Putamen (tissue), 1 donor: Measurements from ENCODE around the gene TM7SF2.
A peak's percentile ranks its signal among the peaks of the same experiment; 100 is the strongest.

ENCODE experiments used
- DNase-seq: peaks from one replicate; pipeline ENCODE4 v3.0.0-alpha.2; 2016; ENCODE audit warnings: low spot score

Gene TM7SF2

GRCh38 chr11:65090628-65091027, 21.0 kb upstream of the TM7SF2 start:
- DNase-seq = peak; percentile 74

DNA sequence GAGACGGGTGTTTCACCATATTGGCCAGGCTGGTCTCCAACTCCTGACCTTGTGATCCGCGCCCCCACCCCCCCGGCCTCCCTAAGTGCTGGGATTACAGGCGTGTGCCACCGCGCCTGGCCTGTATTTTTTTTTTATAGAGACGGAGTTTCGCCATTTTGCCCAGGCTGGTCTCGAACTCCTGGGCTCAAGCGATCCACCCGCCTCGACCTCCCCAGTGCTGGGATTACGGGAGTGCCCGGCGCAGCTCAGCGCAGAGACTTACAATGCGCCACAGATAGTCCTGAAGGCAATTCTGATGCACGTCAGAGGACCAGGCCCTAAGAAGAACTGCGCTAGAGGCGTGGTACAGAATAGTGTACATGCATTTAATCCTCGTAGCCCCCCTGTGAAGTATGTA, 16.2 kb upstream of the TM7SF2 start:
- no peak for DNase-seq

GRCh38 chr11:65095974-65096806, 15.5 kb upstream of the TM7SF2 start, which contains the start of gene VPS51:
VPS51 (plus strand) TSS chr11:65096214; CDS start chr11:65096251, 37 bp downstream.
- DNase-seq = peak; percentile 89

- DNase-seq = no peak
Measured at GRCh38 chr11:65096926-65097325, 14.7 kb upstream of the TM7SF2 start.

GRCh38 chr11:65100674-65101350, 10.9 kb upstream of the TM7SF2 start:
- DNase-seq = no peak

- peak; percentile 78 for DNase-seq
Measured at GRCh38 chr11:65102142-65103095, 9.3 kb upstream of the TM7SF2 start.

- DNase-seq = no peak
Measured at GRCh38 chr11:65103476-65103875, 8.2 kb upstream of the TM7SF2 start.

GRCh38 chr11:65104628-65105027, 7.0 kb upstream of the TM7SF2 start:
- no peak for DNase-seq

DNA sequence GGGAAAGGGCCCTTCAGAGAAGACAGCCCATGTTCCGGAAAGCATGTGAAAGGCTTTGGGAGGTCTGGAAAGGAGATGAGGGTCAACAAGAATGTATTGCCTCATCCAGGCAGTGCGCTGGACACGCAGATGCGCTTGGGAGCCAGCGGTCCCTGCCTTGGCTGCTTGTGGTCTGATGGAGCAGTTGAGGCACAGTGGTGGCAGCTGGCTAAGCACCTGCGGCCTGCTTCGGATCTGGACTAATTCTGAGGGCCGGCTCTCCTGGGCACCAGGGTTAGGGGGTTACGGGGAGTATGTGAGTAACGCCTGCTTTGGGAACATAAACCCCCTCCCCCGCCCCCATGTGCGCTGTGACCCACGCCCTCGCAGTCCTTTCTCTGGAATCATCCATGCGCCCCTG, 4.6 kb upstream of the TM7SF2 start:
- DNase-seq = no peak

DNA sequence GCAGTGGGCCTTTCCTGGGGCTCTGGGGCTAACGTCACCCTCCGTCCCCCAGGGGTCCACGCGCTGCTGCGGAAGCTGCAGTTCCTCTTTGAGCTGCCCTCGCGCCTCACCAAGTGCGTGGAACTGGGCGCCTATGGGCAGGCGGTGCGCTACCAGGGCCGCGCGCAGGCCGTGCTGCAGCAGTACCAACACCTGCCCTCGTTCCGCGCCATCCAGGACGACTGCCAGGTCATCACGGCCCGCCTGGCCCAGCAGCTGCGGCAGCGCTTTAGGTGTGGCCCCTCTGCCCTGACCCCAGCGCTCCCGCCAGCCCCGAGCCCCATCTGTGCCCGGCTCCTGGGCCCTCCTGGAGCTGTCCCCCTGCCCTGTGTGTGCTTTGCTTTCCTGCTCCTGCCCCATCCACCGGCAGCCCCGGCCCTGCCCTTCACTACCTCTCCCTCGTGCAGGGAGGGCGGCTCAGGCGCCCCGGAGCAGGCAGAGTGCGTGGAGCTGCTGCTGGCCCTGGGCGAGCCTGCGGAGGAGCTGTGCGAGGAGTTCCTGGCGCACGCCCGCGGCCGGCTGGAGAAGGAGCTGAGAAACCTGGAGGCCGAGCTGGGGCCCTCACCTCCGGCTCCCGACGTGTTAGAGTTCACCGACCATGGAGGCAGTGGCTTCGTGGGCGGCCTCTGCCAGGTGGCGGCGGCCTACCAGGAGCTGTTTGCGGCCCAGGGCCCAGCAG, 3.8 kb upstream of the TM7SF2 start:
- DNase-seq = no peak

DNA sequence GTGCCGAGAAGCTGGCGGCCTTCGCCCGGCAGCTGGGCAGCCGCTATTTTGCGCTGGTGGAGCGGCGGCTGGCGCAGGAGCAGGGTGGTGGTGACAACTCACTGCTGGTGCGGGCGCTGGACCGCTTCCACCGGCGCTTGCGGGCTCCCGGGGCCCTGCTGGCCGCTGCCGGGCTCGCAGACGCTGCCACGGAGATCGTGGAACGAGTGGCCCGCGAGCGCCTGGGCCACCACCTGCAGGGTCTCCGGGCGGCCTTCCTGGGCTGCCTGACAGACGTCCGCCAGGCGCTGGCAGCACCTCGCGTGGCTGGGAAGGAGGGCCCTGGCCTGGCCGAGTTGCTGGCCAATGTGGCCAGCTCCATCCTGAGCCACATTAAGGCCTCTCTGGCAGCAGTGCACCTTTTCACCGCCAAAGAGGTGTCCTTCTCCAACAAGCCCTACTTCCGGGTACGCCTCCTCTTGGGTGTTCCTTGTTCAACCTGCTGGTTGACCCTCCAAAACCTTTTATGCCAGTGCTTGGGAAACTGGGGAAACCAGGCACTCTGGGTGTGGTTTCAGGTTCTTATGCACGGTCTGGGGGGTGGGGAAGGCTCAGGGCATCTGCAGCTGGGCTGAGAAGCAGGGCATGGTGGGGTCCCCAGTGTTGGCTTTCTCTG, 3.1 kb upstream of the TM7SF2 start:
- DNase-seq = no peak

DNA sequence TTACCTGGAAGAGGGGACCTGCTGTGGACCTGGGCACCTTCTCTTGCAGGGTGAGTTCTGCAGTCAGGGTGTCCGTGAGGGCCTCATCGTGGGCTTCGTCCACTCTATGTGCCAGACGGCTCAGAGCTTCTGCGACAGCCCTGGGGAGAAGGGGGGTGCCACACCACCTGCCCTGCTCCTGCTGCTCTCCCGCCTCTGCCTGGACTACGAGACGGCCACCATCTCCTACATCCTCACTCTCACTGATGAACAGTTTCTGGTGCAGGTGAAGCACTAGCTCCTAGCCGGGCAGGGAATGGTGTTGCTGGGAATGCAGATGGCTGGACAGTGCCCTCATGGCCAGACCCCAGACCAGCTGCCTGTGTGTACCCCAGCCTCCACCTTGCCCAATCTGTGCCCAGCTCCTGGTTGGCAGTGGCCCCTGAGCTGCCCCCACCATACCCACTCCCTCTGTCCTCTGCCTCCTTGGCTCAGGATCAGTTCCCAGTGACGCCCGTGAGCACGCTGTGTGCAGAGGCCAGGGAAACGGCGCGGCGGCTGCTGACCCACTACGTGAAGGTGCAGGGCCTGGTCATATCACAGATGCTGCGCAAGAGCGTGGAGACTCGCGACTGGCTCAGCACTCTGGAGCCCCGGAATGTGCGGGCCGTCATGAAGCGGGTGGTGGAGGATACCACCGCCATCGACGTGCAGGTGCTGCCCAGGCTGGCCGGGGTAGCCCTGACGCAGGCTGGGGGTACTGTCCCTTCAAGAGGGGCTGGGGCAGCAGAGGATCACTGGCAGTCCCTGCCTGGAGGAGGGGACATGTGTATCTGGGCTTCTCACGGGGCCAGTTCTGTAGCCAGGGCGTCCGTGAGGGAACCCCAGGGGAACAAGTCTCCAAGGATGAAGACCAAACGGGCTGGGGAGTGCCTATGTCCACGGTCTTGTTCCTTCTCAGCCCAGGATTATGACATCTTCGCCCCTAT, 2.2 kb upstream of the TM7SF2 start:
- no peak for DNase-seq

GRCh38 chr11:65110354-65110861, 1.3 kb upstream of the TM7SF2 start:
- DNase-seq = peak; percentile 76

DNA sequence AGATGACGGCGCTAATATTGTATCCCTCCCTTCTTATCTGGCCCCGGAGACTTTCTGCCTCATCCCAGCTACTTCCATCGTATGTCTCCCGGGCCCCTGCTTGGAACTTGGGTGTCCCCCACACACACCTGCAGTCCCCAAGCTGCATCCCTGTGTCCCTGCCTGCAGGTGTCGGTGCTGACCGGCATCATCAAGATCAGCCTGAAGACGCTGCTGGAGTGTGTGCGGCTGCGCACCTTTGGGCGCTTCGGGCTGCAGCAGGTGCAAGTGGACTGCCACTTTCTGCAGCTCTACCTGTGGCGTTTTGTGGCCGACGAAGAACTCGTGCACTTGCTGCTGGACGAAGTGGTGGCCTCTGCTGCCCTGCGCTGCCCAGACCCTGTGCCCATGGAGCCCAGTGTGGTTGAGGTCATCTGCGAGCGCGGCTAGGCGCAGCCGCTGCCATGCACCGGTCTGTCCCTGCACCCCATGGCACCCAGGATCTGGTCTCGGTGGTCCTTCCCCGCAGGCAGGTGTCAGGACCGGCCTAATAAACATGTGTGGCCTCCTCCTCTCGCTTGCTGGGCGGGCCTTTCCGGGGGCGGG, 421 bp upstream of the TM7SF2 start:
- no peak for DNase-seq

DNA sequence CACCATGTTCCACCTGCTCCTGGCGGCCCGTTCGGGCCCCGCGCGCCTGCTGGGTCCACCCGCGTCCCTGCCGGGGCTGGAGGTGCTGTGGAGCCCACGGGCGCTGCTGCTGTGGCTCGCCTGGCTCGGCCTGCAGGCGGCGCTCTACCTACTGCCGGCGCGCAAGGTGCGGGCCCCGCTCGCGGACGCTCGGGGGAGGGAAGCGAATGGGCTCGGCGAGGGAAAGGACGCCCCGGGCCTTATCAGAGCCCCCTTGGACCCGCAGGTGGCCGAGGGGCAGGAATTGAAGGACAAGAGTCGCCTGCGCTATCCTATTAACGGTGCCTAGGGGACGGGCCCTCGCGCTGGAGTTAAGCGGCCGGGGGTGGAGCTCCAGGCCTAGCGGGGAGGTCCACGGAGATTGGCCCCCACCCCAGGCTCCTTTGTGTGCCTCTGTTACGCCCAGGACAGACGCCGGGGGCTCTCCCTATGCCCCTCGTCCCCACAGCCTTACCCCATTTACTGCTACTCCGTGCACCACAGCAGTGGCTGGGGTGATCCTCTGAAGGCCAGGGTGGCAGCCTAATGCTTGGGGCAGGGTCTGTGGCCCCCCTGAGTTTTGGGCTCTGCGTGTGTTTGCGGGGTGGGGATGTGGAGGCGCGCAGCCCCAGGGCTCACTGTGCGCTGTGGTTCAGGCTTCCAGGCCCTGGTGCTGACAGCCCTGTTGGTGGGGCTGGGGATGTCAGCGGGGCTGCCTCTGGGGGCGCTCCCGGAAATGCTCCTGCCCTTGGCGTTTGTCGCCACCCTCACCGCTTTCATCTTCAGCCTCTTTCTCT, 1.1 kb downstream of the TM7SF2 start:
- no peak for DNase-seq

- no peak for DNase-seq
Measured at GRCh38 chr11:65113361-65113756, 1.7 kb downstream of the TM7SF2 start.

DNA sequence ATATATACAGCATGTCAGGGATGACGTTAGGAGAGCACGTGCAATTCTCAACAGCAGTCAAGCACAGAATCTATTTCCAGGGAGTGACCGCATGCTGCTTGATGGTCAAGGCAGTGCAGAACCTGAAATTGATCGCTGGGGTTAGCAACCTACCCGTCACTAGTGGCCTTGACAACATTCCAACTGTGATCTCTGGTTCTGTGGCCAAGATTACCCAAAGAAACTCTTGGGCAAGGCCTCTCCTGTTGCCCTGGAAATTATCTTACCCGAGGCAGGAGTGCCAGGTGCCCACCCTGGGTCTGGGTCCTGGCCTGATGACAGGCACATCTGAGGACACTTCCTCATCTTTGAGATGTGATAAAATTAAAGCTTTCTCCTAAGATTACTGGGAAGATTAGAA, 2.2 kb downstream of the TM7SF2 start:
- DNase-seq = no peak

DNA sequence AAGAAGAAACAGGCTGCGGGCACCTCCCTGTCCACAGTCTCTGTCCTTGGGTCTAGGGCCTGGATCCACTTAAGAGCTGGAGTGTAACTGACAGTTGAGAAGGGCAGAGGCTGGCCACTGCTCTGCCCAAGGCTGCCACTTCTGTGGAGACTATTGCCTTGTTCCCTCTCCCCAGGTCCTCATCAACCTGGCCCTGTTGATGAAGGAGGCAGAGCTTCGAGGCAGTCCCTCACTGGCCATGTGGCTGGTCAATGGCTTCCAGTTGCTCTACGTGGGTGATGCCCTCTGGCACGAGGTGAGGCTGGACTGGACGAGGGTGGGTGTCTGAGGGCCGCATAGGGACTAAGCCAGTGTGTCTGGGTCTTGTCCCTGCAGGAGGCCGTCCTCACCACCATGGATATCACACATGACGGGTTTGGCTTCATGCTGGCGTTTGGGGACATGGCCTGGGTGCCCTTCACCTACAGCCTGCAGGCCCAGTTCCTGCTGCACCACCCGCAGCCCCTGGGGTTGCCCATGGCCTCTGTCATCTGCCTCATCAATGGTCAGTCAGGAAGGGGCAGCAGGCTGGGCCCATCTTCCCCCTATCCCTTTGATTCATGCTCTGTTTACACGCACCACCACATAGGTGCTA, 3.0 kb downstream of the TM7SF2 start:
- DNase-seq = no peak
